Natural killer cell treated with Interleukin-12 subunit alpha and Interleukin-12 subunit beta and Interleukin-15 and Interleukin-18, amount 100 ng/mL, for 72 hours (primary cell): ENCODE data around the gene EML4. TPM values are rescaled to one million over a fixed set of nuclear protein-coding genes. Genes with fewer than 3 reads are reported as not detected.
A peak's percentile ranks its signal among the peaks of the same experiment; 100 is the strongest.

Experiments used
- ATAC-seq, 2 donors: fragments of 150-1000 bp; cut with Tn5 transposase in 1 of 2; sonication (Bioruptor Pico), chemical (Tn5 transposase) in 1 of 2; 2 replicates each; pipeline ENCODE4 v1.10.0; 2021
- DNase-seq: peaks from one replicate; pipeline ENCODE4 v3.0.0; 2022; ENCODE audit warnings: low spot score
- H3K27ac Mint-ChIP-seq, 2 donors: 1 replicate in 1 of 2; 2 replicates in 1 of 2; pipeline ENCODE4 v1.8.0; 2022; ENCODE audit warnings: mixed read lengths in 2 of 2, mild to moderate bottlenecking in 1 of 2, moderate library complexity in 1 of 2
- H3K27me3 Mint-ChIP-seq, 2 donors: 1 replicate in 1 of 2; 2 replicates in 1 of 2; pipeline ENCODE4 v1.8.0; 2022; ENCODE audit warnings: mixed read lengths in 2 of 2
- H3K36me3 Mint-ChIP-seq: one replicate; pipeline ENCODE4 v1.8.0; 2022; ENCODE audit warnings: mixed read lengths
- H3K4me1 Mint-ChIP-seq, 2 donors: 1 replicate in 1 of 2; 2 replicates in 1 of 2; pipeline ENCODE4 v1.8.0; 2022; ENCODE audit warnings: low read depth in 2 of 2, mixed read lengths in 2 of 2, mild to moderate bottlenecking in 1 of 2
- H3K4me3 Mint-ChIP-seq: one replicate; pipeline ENCODE4 v1.8.0; 2022; ENCODE audit warnings: mixed read lengths
- H3K9me3 Mint-ChIP-seq: 2 replicates; pipeline ENCODE4 v1.8.0; 2022; ENCODE audit warnings: mixed read lengths
- total RNA-seq, 2 donors: library from RNA; stranded (reverse); gene quantifications; one replicate each; pipeline ENCODE4 v1.2.3, GENCODE V29; 2022

Gene EML4
- total RNA-seq, 2 donors from 2014 or later: 73.4 to 140 TPM

DNA sequence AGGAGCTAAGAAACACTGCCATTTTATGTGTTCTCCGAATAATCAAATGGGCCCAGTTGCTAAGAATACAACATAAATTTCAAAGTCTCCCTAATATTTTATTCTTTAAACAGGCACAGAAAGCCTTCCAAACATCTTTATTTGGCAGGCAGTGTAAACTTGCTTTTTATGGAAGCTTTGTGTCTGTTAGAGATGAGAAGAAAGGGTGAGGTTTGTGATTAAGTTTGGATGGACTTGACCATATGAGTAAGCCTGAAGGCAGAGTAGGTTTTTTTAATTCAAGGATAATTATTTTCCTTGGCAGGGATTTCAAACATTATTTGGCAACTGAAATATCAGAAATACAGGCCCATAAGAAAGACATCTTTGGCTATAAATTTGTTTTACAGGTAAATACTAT lies 129.0 kb downstream of the EML4 start:
- peaks cover 36% of the 10 kb centered on the region for H3K36me3 Mint-ChIP-seq
- peaks cover 29 to 38% of the 10 kb centered on the region in 2 donors for H3K4me1 Mint-ChIP-seq

DNA sequence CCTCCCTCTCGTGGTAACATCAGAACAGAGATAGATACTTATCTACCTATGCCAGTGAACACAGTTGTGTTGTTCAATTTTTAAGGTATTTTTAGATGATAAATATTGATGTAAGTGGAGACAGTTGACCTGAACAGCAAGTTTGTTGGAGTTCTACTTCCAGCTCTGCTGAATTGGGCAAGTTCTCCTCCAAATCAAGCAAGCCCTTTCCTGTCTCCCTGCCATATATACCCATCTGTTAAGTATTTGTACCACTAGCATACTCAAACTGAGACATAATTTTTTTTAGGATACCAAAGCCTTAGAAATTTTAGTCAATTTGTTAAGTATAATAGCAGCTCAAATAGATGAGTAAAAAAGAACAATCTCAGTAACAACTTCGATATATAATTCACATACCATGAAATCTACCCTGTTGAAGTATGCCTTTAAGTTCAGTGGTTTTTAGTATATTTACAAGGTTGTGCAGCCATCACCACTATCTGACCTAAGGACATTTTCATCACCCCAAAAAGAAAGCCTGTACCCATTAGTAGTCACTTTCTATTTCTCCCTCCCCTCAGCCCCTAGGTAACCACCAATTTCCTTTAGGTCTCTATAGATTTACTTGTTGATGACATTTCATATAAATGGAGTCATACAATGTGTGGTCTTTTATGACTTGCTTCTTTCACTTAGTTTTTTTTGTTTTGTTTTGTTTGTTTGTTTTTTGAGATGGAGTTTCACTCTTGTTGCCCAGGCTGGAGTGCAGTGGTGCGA lies 130.0 kb downstream of the EML4 start:
- Mint-ChIP-seq H3K9me3 (no peaks in the 10 kb centered on the region), H3K36me3 (peaks cover 43% of the 10 kb centered on the region), H3K27ac (peak overlapping the region; percentile 52 to 65), H3K4me3 (no peak overlapping the region), H3K4me1 (peaks cover 29 to 38% of the 10 kb centered on the region in 2 donors), H3K27me3 (no peaks in the 10 kb centered on the region)
- DNase-seq (no peak), ATAC-seq (peak in 1 of 2 donors; percentile 56)

More for the DNA sequence above, 129.0 kb downstream of the EML4 start:
- H3K9me3 Mint-ChIP-seq: no peaks in the 10 kb centered on the region
- no peak for ATAC-seq
- H3K27me3 Mint-ChIP-seq: no peaks in the 10 kb centered on the region
- H3K4me3 Mint-ChIP-seq: no peak overlapping the region
- no peak for DNase-seq
- peak overlapping the region; percentile 65 to 69 for H3K27ac Mint-ChIP-seq

DNA sequence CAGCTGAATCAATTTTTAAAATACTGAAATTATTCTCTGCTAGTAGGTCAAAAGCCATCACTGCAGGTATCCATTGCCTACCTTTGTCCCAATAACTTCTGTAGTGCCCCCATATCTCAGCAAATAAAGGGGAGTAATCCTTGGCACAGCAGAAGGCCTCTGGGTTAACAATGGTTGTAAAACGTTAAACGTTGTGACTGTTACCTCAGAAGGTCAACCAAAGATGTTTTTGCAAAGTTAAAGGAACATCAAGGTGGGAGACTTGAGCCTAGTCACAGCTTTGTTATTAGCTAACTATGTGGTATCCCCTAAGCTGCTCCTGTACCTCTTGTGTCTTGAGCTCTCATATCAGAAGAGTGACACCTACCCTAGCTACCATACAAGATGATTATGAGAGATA lies 131.4 kb downstream of the EML4 start:
- Mint-ChIP-seq H3K27me3 (no peaks in the 10 kb centered on the region), H3K4me3 (no peak overlapping the region), H3K4me1 (peaks cover 29 to 38% of the 10 kb centered on the region in 2 donors), H3K27ac (no peak overlapping the region), H3K36me3 (peaks cover 47% of the 10 kb centered on the region), H3K9me3 (no peaks in the 10 kb centered on the region)
- ATAC-seq: no peak
- no peak for DNase-seq

DNA sequence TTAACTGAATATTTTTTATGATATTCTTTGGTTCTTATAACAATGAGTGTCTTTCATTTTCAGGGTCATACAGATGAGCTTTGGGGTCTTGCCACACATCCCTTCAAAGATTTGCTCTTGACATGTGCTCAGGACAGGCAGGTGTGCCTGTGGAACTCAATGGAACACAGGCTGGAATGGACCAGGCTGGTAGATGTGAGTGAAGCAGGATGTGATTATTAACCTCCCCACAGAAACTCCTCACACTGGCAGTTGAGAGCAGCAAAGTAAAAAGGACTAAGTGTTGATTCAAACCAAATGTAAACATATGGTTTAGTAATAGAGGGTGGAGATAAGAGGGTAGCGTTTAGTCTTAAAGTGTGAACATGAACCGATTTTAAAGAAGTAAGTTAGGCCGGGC lies 134.1 kb downstream of the EML4 start:
- DNase-seq: no peak
- ATAC-seq: no peak
- peaks cover 44% of the 10 kb centered on the region for H3K36me3 Mint-ChIP-seq
- H3K27ac Mint-ChIP-seq: peak overlapping the region in 1 of 2 donors; percentile 42
- peaks cover 12 to 17% of the 10 kb centered on the region in 2 donors for H3K4me1 Mint-ChIP-seq
- H3K4me3 Mint-ChIP-seq: no peak overlapping the region
- no peaks in the 10 kb centered on the region for H3K9me3 Mint-ChIP-seq
- no peaks in the 10 kb centered on the region for H3K27me3 Mint-ChIP-seq

DNA sequence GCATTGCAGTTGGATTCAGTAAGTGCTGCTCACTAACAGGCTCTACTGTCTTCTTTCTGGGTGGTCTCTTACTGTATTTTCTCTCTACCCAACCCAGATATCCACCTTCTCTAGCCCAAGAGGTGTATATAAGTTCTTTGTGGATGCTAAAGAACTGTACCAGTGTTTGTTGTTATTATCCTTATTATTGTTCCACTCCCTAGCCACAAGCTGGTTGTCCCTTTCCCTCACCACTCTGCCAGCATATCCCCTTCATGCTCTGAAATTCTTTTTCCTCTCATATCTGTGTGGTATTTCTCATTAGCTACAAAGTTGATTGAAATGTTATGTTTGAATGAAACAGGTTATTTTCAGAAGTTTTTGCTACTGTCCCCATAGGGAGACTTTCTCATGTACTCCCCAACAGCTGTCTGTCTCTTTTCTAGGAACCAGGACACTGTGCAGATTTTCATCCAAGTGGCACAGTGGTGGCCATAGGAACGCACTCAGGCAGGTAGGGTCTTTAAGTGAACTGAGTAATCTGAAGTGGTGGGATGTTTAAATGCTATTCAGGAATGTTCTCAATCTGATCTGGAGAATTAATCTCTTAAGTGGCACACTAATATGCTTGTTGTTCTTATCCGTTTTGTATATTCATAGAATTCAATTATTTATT lies 135.0 kb downstream of the EML4 start:
- ATAC-seq (no peak), DNase-seq (no peak)
- Mint-ChIP-seq H3K9me3 (no peaks in the 10 kb centered on the region), H3K27me3 (no peaks in the 10 kb centered on the region), H3K4me3 (no peak overlapping the region), H3K4me1 (peaks cover 9 to 10% of the 10 kb centered on the region in 2 donors), H3K27ac (no peak overlapping the region), H3K36me3 (peaks cover 42% of the 10 kb centered on the region)

DNA sequence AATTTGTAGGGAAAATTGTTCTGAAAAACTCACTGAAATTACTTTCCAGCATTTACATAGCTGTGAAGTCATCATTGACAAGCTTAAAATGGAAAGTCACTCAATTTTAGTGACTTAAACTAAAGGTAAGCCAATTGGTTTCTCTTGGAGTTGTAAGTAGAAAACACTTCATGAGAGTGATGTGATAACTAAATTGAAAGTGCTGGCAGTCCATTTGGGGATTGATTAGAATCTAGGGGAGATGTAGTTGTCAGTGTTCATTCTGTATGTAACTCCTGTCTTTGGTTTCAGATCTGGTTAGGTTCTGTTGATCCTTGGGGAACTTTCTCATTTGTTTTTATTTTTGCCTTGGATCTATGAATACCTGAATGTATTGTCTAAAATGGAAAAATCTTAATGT lies 138.0 kb downstream of the EML4 start:
- Mint-ChIP-seq H3K9me3 (no peaks in the 10 kb centered on the region), H3K27ac (no peak overlapping the region), H3K27me3 (no peaks in the 10 kb centered on the region), H3K4me1 (no peaks in the 10 kb centered on the region), H3K4me3 (no peak overlapping the region), H3K36me3 (peaks cover 25% of the 10 kb centered on the region)
- no peak for ATAC-seq
- DNase-seq: no peak

DNA sequence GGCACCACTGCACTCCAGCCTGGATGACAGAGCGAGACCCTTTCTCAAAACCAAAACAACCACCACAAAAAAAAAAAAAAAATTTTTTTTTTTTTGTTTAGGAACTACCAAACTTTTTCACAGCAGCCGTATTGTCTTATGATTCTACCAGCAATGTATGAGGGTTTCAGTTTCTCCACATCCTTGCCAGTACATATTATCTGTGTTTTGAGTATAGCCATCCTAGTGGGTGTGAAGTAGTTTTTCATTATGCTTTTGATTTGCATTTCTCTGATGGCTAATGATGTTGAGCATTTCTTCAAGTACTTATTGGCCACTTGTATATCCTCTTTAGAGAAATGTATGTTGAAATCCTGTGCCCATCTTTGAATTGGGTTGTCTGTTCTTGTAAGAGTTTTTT lies 140.2 kb downstream of the EML4 start:
- Mint-ChIP-seq H3K27ac (no peak overlapping the region), H3K4me1 (peaks cover 0 to under 1% of the 10 kb centered on the region in 2 donors), H3K9me3 (no peaks in the 10 kb centered on the region), H3K36me3 (peaks cover 13% of the 10 kb centered on the region), H3K4me3 (no peak overlapping the region), H3K27me3 (no peaks in the 10 kb centered on the region)
- no peak for DNase-seq
- no peak for ATAC-seq

DNA sequence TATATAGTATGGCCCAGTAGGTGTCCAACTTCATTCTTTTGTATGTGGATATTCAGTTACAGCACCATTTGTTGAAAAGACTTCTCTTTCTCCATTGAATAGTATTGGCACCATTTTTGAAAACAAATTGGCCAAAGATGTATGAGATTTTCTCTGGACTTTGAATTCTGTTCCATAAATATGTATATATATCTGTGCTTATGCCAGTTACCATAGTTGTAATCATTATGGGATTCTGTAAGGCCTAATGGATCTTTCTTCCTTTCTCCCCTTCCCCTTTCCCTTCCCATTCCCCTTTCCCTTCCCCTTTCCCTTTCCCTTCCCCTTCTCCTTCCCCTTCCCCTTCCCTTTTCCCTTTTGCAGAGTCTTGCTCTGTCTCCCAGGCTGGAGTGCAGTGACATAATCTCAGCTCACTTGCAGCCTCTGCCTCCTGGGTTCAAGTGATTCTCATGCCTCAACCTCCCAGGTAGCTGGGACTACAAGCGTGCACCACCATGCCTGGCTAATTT lies 140.9 kb downstream of the EML4 start:
- H3K9me3 Mint-ChIP-seq: no peaks in the 10 kb centered on the region
- H3K27ac Mint-ChIP-seq: no peak overlapping the region
- H3K4me1 Mint-ChIP-seq: peaks cover 7% of the 10 kb centered on the region in 2 donors
- H3K27me3 Mint-ChIP-seq: no peaks in the 10 kb centered on the region
- no peak for ATAC-seq
- DNase-seq: no peak
- no peak overlapping the region for H3K4me3 Mint-ChIP-seq
- peaks cover 19% of the 10 kb centered on the region for H3K36me3 Mint-ChIP-seq

DNA sequence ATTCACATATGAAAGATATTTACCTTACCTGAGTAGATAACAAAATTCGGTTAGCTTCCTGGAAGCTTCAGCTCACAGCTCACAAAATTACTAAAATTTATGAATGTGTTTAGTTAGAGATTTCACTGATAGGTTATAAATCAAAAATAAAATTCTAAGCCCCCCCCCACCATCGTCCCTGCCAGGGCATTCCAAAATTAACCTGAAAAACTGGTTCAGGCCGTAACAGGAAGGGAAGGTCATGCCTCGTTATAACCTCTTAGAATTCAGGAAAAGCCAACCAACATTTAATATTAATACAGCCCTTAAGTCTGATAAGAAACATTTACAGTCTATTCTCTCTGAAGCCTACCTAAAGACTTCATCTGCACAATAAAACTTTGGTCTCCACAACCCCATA lies 143.0 kb downstream of the EML4 start:
- Mint-ChIP-seq H3K4me1 (peaks cover 9 to 10% of the 10 kb centered on the region in 2 donors), H3K27ac (no peak overlapping the region), H3K4me3 (no peak overlapping the region), H3K9me3 (no peaks in the 10 kb centered on the region), H3K27me3 (no peaks in the 10 kb centered on the region), H3K36me3 (peaks cover 12% of the 10 kb centered on the region)
- DNase-seq: no peak
- ATAC-seq: no peak

DNA sequence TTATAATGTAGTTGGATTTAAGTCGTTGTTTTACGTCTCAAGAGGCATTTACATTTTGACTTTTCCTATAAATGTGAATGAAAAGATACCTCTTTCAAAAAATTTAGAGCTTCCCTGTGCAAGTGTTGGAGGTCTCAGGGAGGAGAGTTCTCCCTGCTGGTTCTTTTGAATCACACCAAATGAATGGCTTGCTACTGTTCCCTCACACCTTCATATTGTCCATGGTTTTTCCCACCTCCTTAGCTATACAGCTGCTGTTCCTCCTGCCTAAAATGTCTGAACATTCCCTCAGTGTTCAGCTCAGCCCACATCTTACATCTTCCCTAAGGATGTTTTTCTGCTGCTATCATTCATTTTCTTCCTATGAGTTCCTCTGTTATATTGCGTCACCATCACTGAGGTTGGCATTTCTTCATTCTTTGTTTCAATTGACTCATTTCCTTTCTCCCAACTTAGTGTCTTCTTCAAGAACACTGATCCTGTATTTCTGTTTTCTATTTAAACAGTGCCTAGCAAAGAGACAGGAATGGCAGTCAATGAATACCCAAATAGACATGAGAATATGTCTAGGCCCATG lies 145.8 kb downstream of the EML4 start:
- Mint-ChIP-seq H3K4me1 (peaks cover 9 to 10% of the 10 kb centered on the region in 2 donors), H3K27me3 (no peaks in the 10 kb centered on the region), H3K4me3 (peak overlapping the region; percentile 13), H3K9me3 (no peaks in the 10 kb centered on the region), H3K27ac (peak overlapping the region; percentile 12 to 38), H3K36me3 (peaks cover 11% of the 10 kb centered on the region)
- ATAC-seq: peak; percentile 43 to 54
- no peak for DNase-seq

DNA sequence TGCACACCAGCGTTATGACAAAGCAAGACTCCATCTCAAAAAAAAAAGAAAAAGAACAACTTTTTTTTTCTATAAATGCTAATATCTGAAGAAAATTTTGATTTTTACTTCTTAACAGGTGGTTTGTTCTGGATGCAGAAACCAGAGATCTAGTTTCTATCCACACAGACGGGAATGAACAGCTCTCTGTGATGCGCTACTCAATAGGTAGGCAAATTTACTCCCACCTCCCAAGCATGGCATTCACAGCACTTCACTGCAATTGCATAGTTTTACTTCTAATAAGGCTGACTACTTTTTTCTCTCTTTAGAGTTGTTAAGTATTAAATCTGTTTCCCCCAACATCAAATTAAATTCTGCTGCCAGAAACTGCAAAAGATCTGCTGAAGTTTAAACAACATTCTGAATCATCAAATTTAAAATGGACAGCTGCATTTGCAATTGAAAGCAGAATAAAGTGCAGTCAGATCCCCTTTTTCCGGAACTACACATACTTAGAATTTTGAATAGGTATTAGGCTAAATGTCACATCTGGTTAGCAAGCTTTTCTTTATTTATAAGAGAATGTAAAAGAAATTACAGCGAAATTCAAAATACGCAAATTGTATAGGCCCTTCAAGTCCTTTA lies 146.8 kb downstream of the EML4 start:
- H3K36me3 Mint-ChIP-seq: peaks cover 15% of the 10 kb centered on the region
- DNase-seq (no peak), ATAC-seq (no peak)
- H3K4me3 Mint-ChIP-seq: no peak overlapping the region
- H3K27ac Mint-ChIP-seq: peak overlapping the region in 1 of 2 donors; percentile 22
- peaks cover 9 to 10% of the 10 kb centered on the region in 2 donors for H3K4me1 Mint-ChIP-seq
- H3K27me3 Mint-ChIP-seq: no peaks in the 10 kb centered on the region
- H3K9me3 Mint-ChIP-seq: no peaks in the 10 kb centered on the region

DNA sequence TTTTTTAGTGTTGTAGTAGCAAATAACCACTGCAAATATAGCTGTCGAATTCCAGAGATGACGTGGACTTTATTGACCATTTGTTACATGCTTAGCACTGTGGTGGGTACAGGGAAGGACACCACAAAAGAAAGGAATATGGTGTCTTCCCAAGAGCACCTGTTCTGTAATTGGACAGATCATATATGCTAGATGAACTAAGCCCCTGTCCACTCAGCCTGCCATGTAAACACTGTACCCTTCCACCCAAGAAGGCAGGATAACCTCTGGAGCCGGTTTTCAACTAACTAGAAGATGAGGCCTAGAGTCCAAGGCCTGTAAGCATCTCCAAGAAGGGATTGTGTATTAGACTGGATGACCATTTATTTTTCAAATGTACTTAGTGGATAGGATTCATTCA lies 147.8 kb downstream of the EML4 start:
- Mint-ChIP-seq H3K9me3 (no peaks in the 10 kb centered on the region), H3K4me1 (peaks cover 10 to 12% of the 10 kb centered on the region in 2 donors), H3K27ac (peak overlapping the region in 1 of 2 donors; percentile 22), H3K27me3 (no peaks in the 10 kb centered on the region), H3K4me3 (no peak overlapping the region), H3K36me3 (peaks cover 15% of the 10 kb centered on the region)
- ATAC-seq (no peak), DNase-seq (no peak)

DNA sequence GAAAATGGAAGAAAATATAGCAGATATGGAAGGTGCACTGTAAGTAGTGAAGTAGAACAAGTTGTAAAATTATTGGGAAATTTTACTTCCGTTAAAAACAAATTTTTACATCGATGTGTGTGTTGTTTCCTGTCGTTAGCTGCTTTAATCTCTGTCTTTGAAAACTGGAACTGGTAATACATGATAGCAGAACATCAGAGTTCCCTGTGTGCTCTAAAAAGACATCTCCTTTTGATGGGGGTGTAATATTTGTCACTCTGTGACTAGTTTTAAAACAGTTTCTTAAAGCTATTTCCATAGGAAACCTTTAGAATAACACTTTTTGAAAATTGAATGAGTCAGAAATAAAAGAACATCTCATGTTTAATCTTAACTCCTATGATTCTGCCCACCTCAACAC lies 148.3 kb downstream of the EML4 start:
- Mint-ChIP-seq H3K9me3 (no peaks in the 10 kb centered on the region), H3K4me1 (peaks cover 10 to 12% of the 10 kb centered on the region in 2 donors), H3K4me3 (no peak overlapping the region), H3K27ac (peak overlapping the region in 1 of 2 donors; percentile 45), H3K27me3 (no peaks in the 10 kb centered on the region), H3K36me3 (peaks cover 18% of the 10 kb centered on the region)
- DNase-seq (no peak), ATAC-seq (no peak)
